ENCODE results near the gene ITGAX. TPM values are rescaled to one million over a fixed set of nuclear protein-coding genes. Genes with fewer than 3 reads are reported as not detected.

The ITGAX gene
- total and polyA plus RNA-seq, 2 experiments from 2014 or later = not detected

GRCh38 chr16:31329671-31330552, 25.1 kb upstream of the ITGAX start:
- H3K4me1 ChIP-seq (ENCODE audit: insufficient read depth) = no peaks in the 10 kb centered on the region
- 30 to 39% methylated on average over 37 to 39 of the region's 39 CpGs for WGBS, 2 experiments (ENCODE audit: low coverage in 1 of 2, low lambda C conversion rate in 2 of 2, missing lambda C conversion rate in 2 of 2)
- H2AFZ ChIP-seq = no peak overlapping the region
- peaks cover 43% of the 10 kb centered on the region for H3K27me3 ChIP-seq (replicated peaks; ENCODE audit: insufficient read depth)
- DNase-seq = no peak
- H3K9me3 ChIP-seq (ENCODE audit: low read depth) = no peaks in the 10 kb centered on the region
- in situ Hi-C loops (cut with MboI) = no loop called here
- no peak overlapping the region for H3K9ac ChIP-seq
- no peaks in the 10 kb centered on the region for H3K36me3 ChIP-seq (ENCODE audit: low read depth)
- H3F3A ChIP-seq (ENCODE audit: insufficient read depth) = no peaks in the 10 kb centered on the region
- no peak overlapping the region for H3K4me2 ChIP-seq (ENCODE audit: unreplicated experiment)
- no peak overlapping the region for H3K27ac ChIP-seq
- H3K9me2 ChIP-seq (ENCODE audit: insufficient read depth) = no peaks in the 10 kb centered on the region
- TF ChIP-seq EZH2 (IDR thresholded peaks at IDR 0.05; ENCODE audit: insufficient read depth, poor library complexity, severe bottlenecking) = no peak
- no peak for TF ChIP-seq EZH2phosphoT487 (IDR thresholded peaks at IDR 0.05; ENCODE audit: insufficient read depth, low read depth)
- no peak overlapping the region for H3K4me3 ChIP-seq
- no peaks in the 10 kb centered on the region for H3K79me2 ChIP-seq (ENCODE audit: insufficient read depth)
- H4K20me1 ChIP-seq (ENCODE audit: insufficient read depth) = no peaks in the 10 kb centered on the region

DNA sequence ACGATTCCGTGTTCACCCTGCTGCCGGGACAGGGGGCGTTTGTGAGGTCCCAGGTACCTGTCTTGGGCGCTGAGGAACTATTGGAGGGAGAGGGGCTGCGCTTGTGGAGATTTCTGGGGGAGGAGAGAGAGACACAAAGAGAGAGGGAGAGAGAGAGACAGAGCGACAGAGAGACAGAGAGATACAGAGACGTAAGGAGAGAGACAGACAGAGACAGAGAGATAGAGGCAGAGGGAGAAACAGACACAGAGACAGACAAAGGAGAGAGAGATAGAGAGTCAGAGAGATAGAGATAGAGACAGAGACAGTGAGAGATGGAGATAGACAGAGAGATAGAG, 24.5 kb upstream of the ITGAX start:
- H3F3A ChIP-seq (ENCODE audit: insufficient read depth) = no peaks in the 10 kb centered on the region
- H3K4me3 ChIP-seq = no peak overlapping the region
- peaks cover 43% of the 10 kb centered on the region for H3K27me3 ChIP-seq (replicated peaks; ENCODE audit: insufficient read depth)
- H3K9ac ChIP-seq = no peak overlapping the region
- H4K20me1 ChIP-seq (ENCODE audit: insufficient read depth) = no peaks in the 10 kb centered on the region
- H2AFZ ChIP-seq = no peak overlapping the region
- in situ Hi-C loops (cut with MboI) = no loop called here
- no peak overlapping the region for H3K27ac ChIP-seq
- no peak overlapping the region for H3K4me2 ChIP-seq (ENCODE audit: unreplicated experiment)
- H3K9me2 ChIP-seq (ENCODE audit: insufficient read depth) = no peaks in the 10 kb centered on the region
- 22 to 25% methylated on average over 8 of the region's 8 CpGs for WGBS, 2 experiments (ENCODE audit: low coverage in 1 of 2, low lambda C conversion rate in 2 of 2, missing lambda C conversion rate in 2 of 2)
- H3K9me3 ChIP-seq (ENCODE audit: low read depth) = no peaks in the 10 kb centered on the region
- no peak for DNase-seq
- H3K36me3 ChIP-seq (ENCODE audit: low read depth) = no peaks in the 10 kb centered on the region
- peak; percentile 68 for TF ChIP-seq EZH2 (IDR thresholded peaks at IDR 0.05; ENCODE audit: insufficient read depth, poor library complexity, severe bottlenecking)
- no peak for TF ChIP-seq EZH2phosphoT487 (IDR thresholded peaks at IDR 0.05; ENCODE audit: insufficient read depth, low read depth)
- H3K4me1 ChIP-seq (ENCODE audit: insufficient read depth) = no peaks in the 10 kb centered on the region
- H3K79me2 ChIP-seq (ENCODE audit: insufficient read depth) = no peaks in the 10 kb centered on the region

DNA sequence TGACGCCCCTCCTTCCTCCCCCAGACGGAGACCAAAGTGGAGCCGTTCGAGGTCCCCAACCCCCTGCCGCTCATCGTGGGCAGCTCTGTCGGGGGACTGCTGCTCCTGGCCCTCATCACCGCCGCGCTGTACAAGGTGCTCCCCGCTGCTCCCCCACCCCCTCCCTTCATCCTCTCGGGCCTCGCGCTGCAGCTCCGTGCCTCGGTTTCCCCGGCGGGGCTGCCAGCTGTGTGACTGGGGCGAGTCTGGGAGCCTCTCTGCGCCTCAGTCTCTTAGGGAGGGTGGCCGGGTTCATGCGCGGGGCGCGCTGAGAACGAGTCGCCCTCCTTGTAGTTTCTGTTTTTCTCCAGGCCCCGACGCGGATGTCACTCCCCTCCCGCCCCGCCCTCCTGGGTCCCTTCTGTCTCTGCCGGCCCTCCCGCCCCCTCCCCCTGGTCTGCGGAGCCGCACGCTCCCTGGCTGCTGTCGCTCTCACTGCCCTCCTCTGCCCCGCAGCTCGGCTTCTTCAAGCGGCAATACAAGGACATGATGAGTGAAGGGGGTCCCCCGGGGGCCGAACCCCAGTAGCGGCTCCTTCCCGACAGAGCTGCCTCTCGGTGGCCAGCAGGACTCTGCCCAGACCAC, 23.7 kb upstream of the ITGAX start:
- in situ Hi-C loops (cut with MboI) = no loop called here
- H3K27me3 ChIP-seq (replicated peaks; ENCODE audit: insufficient read depth) = peaks cover 43% of the 10 kb centered on the region
- no peak overlapping the region for H3K4me2 ChIP-seq (ENCODE audit: unreplicated experiment)
- H3K9ac ChIP-seq = no peak overlapping the region
- H3K27ac ChIP-seq = no peak overlapping the region
- no peaks in the 10 kb centered on the region for H3K79me2 ChIP-seq (ENCODE audit: insufficient read depth)
- no peaks in the 10 kb centered on the region for H3K9me2 ChIP-seq (ENCODE audit: insufficient read depth)
- no peaks in the 10 kb centered on the region for H4K20me1 ChIP-seq (ENCODE audit: insufficient read depth)
- H3K36me3 ChIP-seq (ENCODE audit: low read depth) = no peaks in the 10 kb centered on the region
- no peaks in the 10 kb centered on the region for H3F3A ChIP-seq (ENCODE audit: insufficient read depth)
- no peaks in the 10 kb centered on the region for H3K4me1 ChIP-seq (ENCODE audit: insufficient read depth)
- no peak for TF ChIP-seq EZH2 (IDR thresholded peaks at IDR 0.05; ENCODE audit: insufficient read depth, poor library complexity, severe bottlenecking)
- TF ChIP-seq EZH2phosphoT487 (IDR thresholded peaks at IDR 0.05; ENCODE audit: insufficient read depth, low read depth) = no peak
- WGBS, 2 experiments (ENCODE audit: low coverage in 1 of 2, low lambda C conversion rate in 2 of 2, missing lambda C conversion rate in 2 of 2) = 3 to 6% methylated on average over 21 to 42 of the region's 46 CpGs
- no peak overlapping the region for H2AFZ ChIP-seq
- no peaks in the 10 kb centered on the region for H3K9me3 ChIP-seq (ENCODE audit: low read depth)
- DNase-seq = no peak
- no peak overlapping the region for H3K4me3 ChIP-seq

GRCh38 chr16:31331807-31332301, 23.1 kb upstream of the ITGAX start:
- TF ChIP-seq EZH2 (IDR thresholded peaks at IDR 0.05; ENCODE audit: insufficient read depth, poor library complexity, severe bottlenecking) = no peak
- 50 to 55% methylated on average over 23 of the region's 23 CpGs for WGBS, 2 experiments (ENCODE audit: low coverage in 1 of 2, low lambda C conversion rate in 2 of 2, missing lambda C conversion rate in 2 of 2)
- Histone ChIP-seq H3K9me3 (ENCODE audit: low read depth) (no peaks in the 10 kb centered on the region), H3K9ac (no peak overlapping the region), H3K4me3 (no peak overlapping the region), H3K27me3 (replicated peaks; ENCODE audit: insufficient read depth) (peaks cover 43% of the 10 kb centered on the region), H3K9me2 (ENCODE audit: insufficient read depth) (no peaks in the 10 kb centered on the region), H4K20me1 (ENCODE audit: insufficient read depth) (no peaks in the 10 kb centered on the region), H3K79me2 (ENCODE audit: insufficient read depth) (no peaks in the 10 kb centered on the region), H3F3A (ENCODE audit: insufficient read depth) (no peaks in the 10 kb centered on the region), H3K27ac (no peak overlapping the region), H3K4me1 (ENCODE audit: insufficient read depth) (no peaks in the 10 kb centered on the region), H3K36me3 (ENCODE audit: low read depth) (no peaks in the 10 kb centered on the region), H2AFZ (no peak overlapping the region), H3K4me2 (ENCODE audit: unreplicated experiment) (no peak overlapping the region)
- in situ Hi-C loops (cut with MboI) = no loop called here
- DNase-seq = no peak

Measured in GM23248 (cell line).